ENCODE measurements around the gene HMCN1. TPM values are rescaled to one million over a fixed set of nuclear protein-coding genes. Genes with fewer than 3 reads are reported as not detected.

Gene HMCN1
- total RNA-seq, 2 donors from 2014 or later, result 3.5 to 9.9 TPM

GRCh38 chr1:185704181-185704580 lies 30.0 kb upstream of the HMCN1 start:
- Histone ChIP-seq H3K27me3 (replicated peaks; ENCODE audit: insufficient read depth) (no peaks in the 10 kb centered on the region), H3K27ac (no peak overlapping the region), H3K4me1 (replicated peaks) (no peaks in the 10 kb centered on the region), H3K4me3 (no peak overlapping the region), H3K9me3 (no peaks in the 10 kb centered on the region), H3K36me3 (no peaks in the 10 kb centered on the region)
- intact Hi-C loops (cut with DNase I), result no loop called here
- no peak for TF ChIP-seq POLR2A (IDR thresholded peaks at IDR 0.05)
- 76% methylated on average over 3 of the region's 3 CpGs for WGBS
- DNase-seq (ENCODE audit: low spot score), result no peak

GRCh38 chr1:185716095-185716494 lies 18.1 kb upstream of the HMCN1 start:
- intact Hi-C loops (cut with DNase I), result no loop called here
- TF ChIP-seq POLR2A (IDR thresholded peaks at IDR 0.05) (no peak), POLR2AphosphoS5 (IDR thresholded peaks at IDR 0.05) (no peak)
- TF ChIP-seq, protein P1, sequence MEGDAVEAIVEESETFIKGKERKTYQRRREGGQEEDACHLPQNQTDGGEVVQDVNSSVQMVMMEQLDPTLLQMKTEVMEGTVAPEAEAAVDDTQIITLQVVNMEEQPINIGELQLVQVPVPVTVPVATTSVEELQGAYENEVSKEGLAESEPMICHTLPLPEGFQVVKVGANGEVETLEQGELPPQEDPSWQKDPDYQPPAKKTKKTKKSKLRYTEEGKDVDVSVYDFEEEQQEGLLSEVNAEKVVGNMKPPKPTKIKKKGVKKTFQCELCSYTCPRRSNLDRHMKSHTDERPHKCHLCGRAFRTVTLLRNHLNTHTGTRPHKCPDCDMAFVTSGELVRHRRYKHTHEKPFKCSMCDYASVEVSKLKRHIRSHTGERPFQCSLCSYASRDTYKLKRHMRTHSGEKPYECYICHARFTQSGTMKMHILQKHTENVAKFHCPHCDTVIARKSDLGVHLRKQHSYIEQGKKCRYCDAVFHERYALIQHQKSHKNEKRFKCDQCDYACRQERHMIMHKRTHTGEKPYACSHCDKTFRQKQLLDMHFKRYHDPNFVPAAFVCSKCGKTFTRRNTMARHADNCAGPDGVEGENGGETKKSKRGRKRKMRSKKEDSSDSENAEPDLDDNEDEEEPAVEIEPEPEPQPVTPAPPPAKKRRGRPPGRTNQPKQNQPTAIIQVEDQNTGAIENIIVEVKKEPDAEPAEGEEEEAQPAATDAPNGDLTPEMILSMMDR (IDR thresholded peaks at IDR 0.05), result no peak
- H3K27me3 ChIP-seq (replicated peaks; ENCODE audit: insufficient read depth), result no peaks in the 10 kb centered on the region
- no peak overlapping the region for H3K27ac ChIP-seq
- 72% methylated on average over 3 of the region's 3 CpGs for whole genome bisulfite sequencing
- no peak for DNase-seq (ENCODE audit: low spot score)
- H3K4me1 ChIP-seq (replicated peaks), result no peaks in the 10 kb centered on the region
- H3K36me3 ChIP-seq, result no peaks in the 10 kb centered on the region
- H3K4me3 ChIP-seq, result no peak overlapping the region
- no peaks in the 10 kb centered on the region for H3K9me3 ChIP-seq

GRCh38 chr1:185719021-185719420 lies 15.2 kb upstream of the HMCN1 start:
- TF ChIP-seq, protein P1 (IDR thresholded peaks at IDR 0.05), result no peak
- TF ChIP-seq POLR2AphosphoS5 (IDR thresholded peaks at IDR 0.05), result no peak
- no peak for TF ChIP-seq POLR2A (IDR thresholded peaks at IDR 0.05)
- no peak overlapping the region for H3K4me3 ChIP-seq
- H3K4me1 ChIP-seq (replicated peaks), result no peaks in the 10 kb centered on the region
- H3K9me3 ChIP-seq, result no peaks in the 10 kb centered on the region
- whole genome bisulfite sequencing, result 23% methylated on average over 4 of the region's 4 CpGs
- no peak overlapping the region for H3K27ac ChIP-seq
- H3K36me3 ChIP-seq, result no peaks in the 10 kb centered on the region
- intact Hi-C loops (cut with DNase I), result no loop called here
- H3K27me3 ChIP-seq (replicated peaks; ENCODE audit: insufficient read depth), result no peaks in the 10 kb centered on the region
- no peak for DNase-seq (ENCODE audit: low spot score)

DNA sequence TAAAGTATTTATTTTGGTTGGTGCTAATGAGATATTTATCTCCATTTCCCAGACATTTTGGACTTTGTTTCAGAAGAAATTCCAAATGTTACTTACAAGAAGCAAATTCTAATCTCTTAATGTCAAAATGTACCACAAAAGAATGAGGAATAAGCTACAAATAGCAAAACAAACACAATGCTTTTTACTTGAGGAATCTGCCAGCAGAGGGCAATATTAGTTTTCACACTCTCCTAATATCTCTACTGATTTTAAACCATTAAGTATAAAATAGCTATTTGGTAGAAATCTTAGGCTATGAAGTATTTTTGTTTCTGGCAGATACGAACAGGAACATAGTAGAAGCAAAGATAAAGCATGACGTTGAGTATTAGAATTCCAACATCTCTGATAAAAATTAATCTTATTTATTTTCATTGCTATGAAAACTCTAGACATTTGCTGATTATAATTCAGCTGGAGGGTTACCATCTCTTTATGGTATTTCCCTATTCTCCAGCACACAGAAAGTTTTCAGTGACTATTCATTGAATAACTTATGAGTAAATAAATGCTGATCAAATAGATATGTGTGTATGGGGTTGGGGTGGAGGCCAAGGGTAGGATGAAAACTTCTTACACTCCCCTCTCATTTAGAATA lies 13.4 kb upstream of the HMCN1 start:
- TF ChIP-seq, protein P1 (IDR thresholded peaks at IDR 0.05), result peak; percentile 23 to 62 (median 40)
- TF ChIP-seq POLR2A (IDR thresholded peaks at IDR 0.05), result no peak
- DNase-seq (ENCODE audit: low spot score), result no peak
- Histone ChIP-seq H3K27me3 (replicated peaks; ENCODE audit: insufficient read depth) (no peaks in the 10 kb centered on the region), H3K4me3 (no peak overlapping the region), H3K4me1 (replicated peaks) (no peaks in the 10 kb centered on the region), H3K9me3 (no peaks in the 10 kb centered on the region), H3K27ac (no peak overlapping the region), H3K36me3 (no peaks in the 10 kb centered on the region)
- 19% methylated on average over 2 of the region's 2 CpGs for WGBS
- intact Hi-C loops (cut with DNase I), result loop anchor here (2.0 kb wide), 1 partner anchor 492 kb away; no protein-coding TSS in a partner anchor

- no peak for TF ChIP-seq POLR2A (IDR thresholded peaks at IDR 0.05)
- TF ChIP-seq POLR2AphosphoS5 (IDR thresholded peaks at IDR 0.05), result no peak
- TF ChIP-seq, protein P1 (IDR thresholded peaks at IDR 0.05), result no peak
- Histone ChIP-seq H3K27ac (no peak overlapping the region), H3K27me3 (replicated peaks; ENCODE audit: insufficient read depth) (no peaks in the 10 kb centered on the region), H3K4me3 (no peak overlapping the region), H3K9me3 (no peaks in the 10 kb centered on the region), H3K36me3 (no peaks in the 10 kb centered on the region), H3K4me1 (replicated peaks) (no peaks in the 10 kb centered on the region)
- DNase-seq (ENCODE audit: low spot score), result no peak
- intact Hi-C loops (cut with DNase I), result loop anchor here (2.0 kb wide), 1 partner anchor 491 kb away; no protein-coding TSS in a partner anchor
Observed at GRCh38 chr1:185721553-185721952, 12.6 kb upstream of the HMCN1 start.
